ENCODE results near the gene ZNF512B.

ZNF512B gene

DNA sequence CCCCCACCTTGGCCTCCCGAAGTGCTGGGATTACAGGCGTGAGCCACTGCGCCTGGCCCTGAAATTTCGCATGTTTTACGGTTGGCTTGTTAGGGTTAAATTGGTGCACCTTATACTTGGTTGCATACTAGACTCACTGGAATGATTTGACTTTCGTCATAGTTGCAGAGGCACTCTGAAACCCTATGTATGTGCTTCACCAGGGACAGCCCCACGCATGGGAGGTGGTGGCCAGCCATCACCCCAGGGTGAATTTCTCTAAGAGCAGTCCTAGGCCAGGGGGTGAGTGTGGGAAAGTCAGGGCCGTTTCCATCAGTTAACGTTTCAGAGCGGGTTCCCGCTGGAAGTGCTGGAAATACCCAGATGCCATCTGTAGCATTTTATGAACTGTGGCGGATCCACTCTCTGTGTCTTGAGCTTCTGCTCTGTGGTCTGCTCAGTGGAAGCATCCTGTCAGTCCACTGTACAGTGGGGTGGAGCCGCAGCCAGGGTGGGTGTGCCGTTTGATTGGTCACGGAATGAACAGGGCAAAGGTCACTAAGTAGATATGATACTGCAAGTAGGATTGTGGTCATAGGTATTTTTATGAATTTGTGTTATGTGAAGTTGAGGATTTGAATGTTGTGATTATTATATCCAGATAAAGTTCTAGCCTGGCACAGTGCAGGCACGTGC is 61.6 kb downstream of the ZNF512B start:
- H3K4me3 ChIP-seq (ENCODE audit: control insufficient read depth, low read depth, low read length), result no peak overlapping the region
- TF ChIP-seq, protein P1, sequence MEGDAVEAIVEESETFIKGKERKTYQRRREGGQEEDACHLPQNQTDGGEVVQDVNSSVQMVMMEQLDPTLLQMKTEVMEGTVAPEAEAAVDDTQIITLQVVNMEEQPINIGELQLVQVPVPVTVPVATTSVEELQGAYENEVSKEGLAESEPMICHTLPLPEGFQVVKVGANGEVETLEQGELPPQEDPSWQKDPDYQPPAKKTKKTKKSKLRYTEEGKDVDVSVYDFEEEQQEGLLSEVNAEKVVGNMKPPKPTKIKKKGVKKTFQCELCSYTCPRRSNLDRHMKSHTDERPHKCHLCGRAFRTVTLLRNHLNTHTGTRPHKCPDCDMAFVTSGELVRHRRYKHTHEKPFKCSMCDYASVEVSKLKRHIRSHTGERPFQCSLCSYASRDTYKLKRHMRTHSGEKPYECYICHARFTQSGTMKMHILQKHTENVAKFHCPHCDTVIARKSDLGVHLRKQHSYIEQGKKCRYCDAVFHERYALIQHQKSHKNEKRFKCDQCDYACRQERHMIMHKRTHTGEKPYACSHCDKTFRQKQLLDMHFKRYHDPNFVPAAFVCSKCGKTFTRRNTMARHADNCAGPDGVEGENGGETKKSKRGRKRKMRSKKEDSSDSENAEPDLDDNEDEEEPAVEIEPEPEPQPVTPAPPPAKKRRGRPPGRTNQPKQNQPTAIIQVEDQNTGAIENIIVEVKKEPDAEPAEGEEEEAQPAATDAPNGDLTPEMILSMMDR (IDR thresholded peaks at IDR 0.05; ENCODE audit: control insufficient read depth, insufficient read depth, low read depth, low read length, missing control alignments), result no peak
- no peak for DNase-seq (ENCODE audit: low read depth)

Data from AG09309 (cell line).